Testis (tissue), 2 donors: ENCODE data around the gene EMC8.

Source experiments
- CTCF ChIP-seq, 3 experiments: fragments of 450-650 bp in 2 of 3; fragments of 200-600 bp in 1 of 3; sonication (generic) in 1 of 3; IDR thresholded peaks; one replicate each; pipeline ENCODE4 v1.5.1; 2016 to 2019; ENCODE audit warnings: antibody characterized with exemption in 3 of 3, mild to moderate bottlenecking in 2 of 3, moderate library complexity in 1 of 3
- POLR2A ChIP-seq: fragments of 450-650 bp; IDR thresholded peaks from one replicate; pipeline ENCODE4 v1.6.1; 2017; ENCODE audit warnings: antibody characterized with exemption, mild to moderate bottlenecking, moderate library complexity

GRCh38 chr16:85846461-85846860 lies 47.1 kb upstream of the EMC8 start:
- TF ChIP-seq CTCF (IDR thresholded peaks at IDR 0.05) = no peak
- TF ChIP-seq POLR2A = no peak
